HepG2 (cell line): ENCODE data around the gene CCDC8. TPM values are rescaled to one million over a fixed set of nuclear protein-coding genes. Genes with fewer than 3 reads are reported as not detected.

ENCODE experiments used
- ARID5B ChIP-seq: IDR thresholded peaks from 2 replicates; pipeline ENCODE4 v1.4.0; 2020; ENCODE audit warnings: mild to moderate bottlenecking, missing genetic modification reagents
- FOXA3 ChIP-seq: IDR thresholded peaks from 2 replicates; pipeline ENCODE4 v1.6.1; 2016; ENCODE audit warnings: missing genetic modification reagents, missing compliant biosample characterization
- SIN3A ChIP-seq: IDR thresholded peaks from 2 replicates; pipeline ENCODE4 v1.6.1; 2011; ENCODE audit warnings: low read depth, mild to moderate bottlenecking, control low read depth, low read length, borderline replicate concordance
- ZBTB7B ChIP-seq: sonication (generic); formaldehyde crosslinking; IDR thresholded peaks from 2 replicates; pipeline ENCODE4 v1.4.0; 2020; ENCODE audit warnings: missing genetic modification reagents
- ZNF687 ChIP-seq: sonication (generic); formaldehyde crosslinking; IDR thresholded peaks from 2 replicates; pipeline ENCODE4 v1.5.1; 2020; ENCODE audit warnings: mild to moderate bottlenecking, missing genetic modification reagents, moderate library complexity
- ZNF770 ChIP-seq: sonication (generic); formaldehyde crosslinking; IDR thresholded peaks from 2 replicates; pipeline ENCODE4 v1.5.0; 2020; ENCODE audit warnings: mild to moderate bottlenecking, missing genetic modification reagents
- ZSCAN29 ChIP-seq: sonication (generic); formaldehyde crosslinking; conservative IDR thresholded peaks from 2 replicates; pipeline ENCODE4 v1.4.0; 2020; ENCODE audit warnings: mild to moderate bottlenecking, missing genetic modification reagents
- polyA plus RNA-seq, 8 experiments: library from polyadenylated mRNA; depleted of rRNA in 3 of 8; stranded (reverse) in 7 of 8; unstranded in 1 of 8; fragments of >200 nt; fragmentation: Illumina TruSeq in 4 of 8; extraction: Trizol in 4 of 8; gene quantifications; 2 replicates each; pipeline versions ENCODE4 v1.2.1 to v1.2.3, GENCODE V29; 2011 to 2016; ENCODE audit warnings: low read depth in 4 of 8, missing spikeins in 1 of 8, mixed read lengths in 1 of 8; ENCODE audit not compliant: insufficient read depth in 1 of 8
- total RNA-seq, 5 experiments: library from RNA; depleted of rRNA; stranded (reverse); fragments of >200 nt; fragmentation: Illumina TruSeq; extraction: Trizol; gene quantifications; 2 replicates each; pipeline ENCODE4 v1.2.3, GENCODE V29; 2016; ENCODE audit warnings: low read depth in 1 of 5
- TF ChIP-seq, protein P1 (sequence below): IDR thresholded peaks from 2 replicates; pipeline ENCODE4 v1.6.1; 2016; ENCODE audit warnings: low read depth, borderline replicate concordance
- TF ChIP-seq, protein P2 (sequence below): sonication (generic); formaldehyde crosslinking; IDR thresholded peaks from 2 replicates; pipeline ENCODE4 v1.5.0; 2020; ENCODE audit warnings: mild to moderate bottlenecking, missing genetic modification reagents, borderline replicate concordance

CCDC8 gene
- total and polyA plus RNA-seq, 2 of the 13 experiments (the other 11 are each of a cell fraction or from before 2014, with no cell fraction given) = 0.04 TPM; not detected in 1

- TF ChIP-seq ARID5B (CRISPR knock-in tag) = peak; percentile 38; the same call in 1 of the 2 replicates
- TF ChIP-seq, protein P1, sequence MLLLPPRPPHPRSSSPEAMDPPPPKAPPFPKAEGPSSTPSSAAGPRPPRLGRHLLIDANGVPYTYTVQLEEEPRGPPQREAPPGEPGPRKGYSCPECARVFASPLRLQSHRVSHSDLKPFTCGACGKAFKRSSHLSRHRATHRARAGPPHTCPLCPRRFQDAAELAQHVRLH (CRISPR knock-in tag) = 0 out of 2 replicates have a peak, but pooled peaks have one; percentile 22
- TF ChIP-seq SIN3A = 0 out of 2 replicates have a peak, but pooled peaks have one; percentile 62
- TF ChIP-seq ZBTB7B = 0 out of 2 replicates have a peak, but pooled peaks have one; percentile 14
- 0 out of 2 replicates have a peak, but pooled peaks have one; percentile 27 for TF ChIP-seq ZSCAN29 (CRISPR knock-in tag)
- TF ChIP-seq ZNF770 (CRISPR knock-in tag) = peak; percentile 42
- 0 out of 2 replicates have a peak, but pooled peaks have one; percentile 11 for TF ChIP-seq FOXA3 (CRISPR knock-in tag)
- TF ChIP-seq, protein P2, sequence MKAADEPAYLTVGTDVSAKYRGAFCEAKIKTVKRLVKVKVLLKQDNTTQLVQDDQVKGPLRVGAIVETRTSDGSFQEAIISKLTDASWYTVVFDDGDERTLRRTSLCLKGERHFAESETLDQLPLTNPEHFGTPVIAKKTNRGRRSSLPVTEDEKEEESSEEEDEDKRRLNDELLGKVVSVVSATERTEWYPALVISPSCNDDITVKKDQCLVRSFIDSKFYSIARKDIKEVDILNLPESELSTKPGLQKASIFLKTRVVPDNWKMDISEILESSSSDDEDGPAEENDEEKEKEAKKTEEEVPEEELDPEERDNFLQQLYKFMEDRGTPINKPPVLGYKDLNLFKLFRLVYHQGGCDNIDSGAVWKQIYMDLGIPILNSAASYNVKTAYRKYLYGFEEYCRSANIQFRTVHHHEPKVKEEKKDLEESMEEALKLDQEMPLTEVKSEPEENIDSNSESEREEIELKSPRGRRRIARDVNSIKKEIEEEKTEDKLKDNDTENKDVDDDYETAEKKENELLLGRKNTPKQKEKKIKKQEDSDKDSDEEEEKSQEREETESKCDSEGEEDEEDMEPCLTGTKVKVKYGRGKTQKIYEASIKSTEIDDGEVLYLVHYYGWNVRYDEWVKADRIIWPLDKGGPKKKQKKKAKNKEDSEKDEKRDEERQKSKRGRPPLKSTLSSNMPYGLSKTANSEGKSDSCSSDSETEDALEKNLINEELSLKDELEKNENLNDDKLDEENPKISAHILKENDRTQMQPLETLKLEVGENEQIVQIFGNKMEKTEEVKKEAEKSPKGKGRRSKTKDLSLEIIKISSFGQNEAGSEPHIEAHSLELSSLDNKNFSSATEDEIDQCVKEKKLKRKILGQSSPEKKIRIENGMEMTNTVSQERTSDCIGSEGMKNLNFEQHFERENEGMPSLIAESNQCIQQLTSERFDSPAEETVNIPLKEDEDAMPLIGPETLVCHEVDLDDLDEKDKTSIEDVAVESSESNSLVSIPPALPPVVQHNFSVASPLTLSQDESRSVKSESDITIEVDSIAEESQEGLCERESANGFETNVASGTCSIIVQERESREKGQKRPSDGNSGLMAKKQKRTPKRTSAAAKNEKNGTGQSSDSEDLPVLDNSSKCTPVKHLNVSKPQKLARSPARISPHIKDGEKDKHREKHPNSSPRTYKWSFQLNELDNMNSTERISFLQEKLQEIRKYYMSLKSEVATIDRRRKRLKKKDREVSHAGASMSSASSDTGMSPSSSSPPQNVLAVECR (CRISPR knock-in tag) = peak; percentile 62; the same call in 1 of the 2 replicates
- peak; percentile 56 for TF ChIP-seq ZNF687
Measured at GRCh38 chr19:46415804-46416709, 2.7 kb upstream of the CCDC8 start (continued).
